GM12801 (cell line): ENCODE results near the gene IGF2R.

Experiments used
- TF ChIP-seq, protein P1 (sequence below): IDR thresholded peaks from one replicate; pipeline ENCODE4 v1.5.1; 2011; ENCODE audit warnings: control low read depth; ENCODE audit not compliant: insufficient read length; ENCODE audit errors: extremely low read depth

The IGF2R gene

DNA sequence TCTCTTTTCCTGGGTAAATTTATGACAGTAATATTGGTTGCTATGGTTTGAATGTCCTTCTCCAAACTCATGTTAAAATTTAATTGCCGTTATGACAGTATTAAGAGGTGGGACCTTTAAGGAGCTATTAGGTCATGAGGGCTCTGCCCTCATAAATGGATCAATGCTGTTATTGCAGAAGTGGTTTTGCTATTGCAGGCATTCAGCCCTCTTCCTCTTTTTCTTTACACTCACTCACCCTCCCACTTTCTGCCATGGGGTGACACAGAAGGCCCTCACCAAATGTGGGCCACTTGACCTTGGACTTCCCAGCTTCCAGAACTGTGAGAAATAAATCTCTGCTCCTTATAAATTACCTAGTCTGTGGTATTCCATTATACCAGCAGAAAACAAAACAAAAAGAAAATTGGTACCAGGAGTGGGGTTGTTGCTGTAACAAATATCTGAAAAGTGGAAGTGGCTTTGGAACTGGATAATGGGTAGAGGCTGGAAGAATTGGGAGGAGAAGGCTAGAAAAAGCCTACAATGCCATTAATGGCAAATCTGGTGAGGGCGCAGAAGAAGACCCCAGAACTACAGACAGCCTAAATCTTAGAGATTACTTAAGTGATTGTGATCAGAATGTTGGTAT, 24.8 kb upstream of the IGF2R start:
- TF ChIP-seq, protein P1, sequence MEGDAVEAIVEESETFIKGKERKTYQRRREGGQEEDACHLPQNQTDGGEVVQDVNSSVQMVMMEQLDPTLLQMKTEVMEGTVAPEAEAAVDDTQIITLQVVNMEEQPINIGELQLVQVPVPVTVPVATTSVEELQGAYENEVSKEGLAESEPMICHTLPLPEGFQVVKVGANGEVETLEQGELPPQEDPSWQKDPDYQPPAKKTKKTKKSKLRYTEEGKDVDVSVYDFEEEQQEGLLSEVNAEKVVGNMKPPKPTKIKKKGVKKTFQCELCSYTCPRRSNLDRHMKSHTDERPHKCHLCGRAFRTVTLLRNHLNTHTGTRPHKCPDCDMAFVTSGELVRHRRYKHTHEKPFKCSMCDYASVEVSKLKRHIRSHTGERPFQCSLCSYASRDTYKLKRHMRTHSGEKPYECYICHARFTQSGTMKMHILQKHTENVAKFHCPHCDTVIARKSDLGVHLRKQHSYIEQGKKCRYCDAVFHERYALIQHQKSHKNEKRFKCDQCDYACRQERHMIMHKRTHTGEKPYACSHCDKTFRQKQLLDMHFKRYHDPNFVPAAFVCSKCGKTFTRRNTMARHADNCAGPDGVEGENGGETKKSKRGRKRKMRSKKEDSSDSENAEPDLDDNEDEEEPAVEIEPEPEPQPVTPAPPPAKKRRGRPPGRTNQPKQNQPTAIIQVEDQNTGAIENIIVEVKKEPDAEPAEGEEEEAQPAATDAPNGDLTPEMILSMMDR, result no peak

DNA sequence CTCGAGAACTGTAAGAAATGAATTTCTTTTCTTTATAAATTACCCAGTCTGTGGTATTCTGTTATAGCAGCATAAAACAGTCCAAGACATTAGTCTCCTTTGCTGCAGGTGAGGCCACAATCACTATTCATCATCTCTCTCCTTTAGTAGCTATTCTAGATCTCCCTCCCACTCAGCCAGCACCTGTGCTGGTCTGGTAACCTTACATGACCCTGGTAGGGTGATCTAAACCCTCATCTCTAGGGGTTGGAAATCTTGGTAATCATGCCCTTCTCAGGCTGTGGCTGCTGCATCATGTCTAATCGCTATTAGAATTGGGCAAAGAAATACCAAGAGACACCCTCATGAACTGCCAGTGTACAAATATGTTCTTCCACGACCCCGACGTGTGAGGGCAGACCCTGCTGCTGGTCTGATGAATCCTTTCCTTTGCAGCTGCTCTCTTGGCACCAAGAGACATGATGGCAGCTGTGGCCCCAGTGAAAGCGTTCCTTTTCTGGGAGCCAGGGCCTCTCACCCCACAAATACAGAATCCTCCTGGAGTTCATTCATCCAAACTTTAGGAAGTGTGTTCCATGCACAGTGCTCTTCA, 23.0 kb upstream of the IGF2R start:
- TF ChIP-seq, protein P1, result no peak

DNA sequence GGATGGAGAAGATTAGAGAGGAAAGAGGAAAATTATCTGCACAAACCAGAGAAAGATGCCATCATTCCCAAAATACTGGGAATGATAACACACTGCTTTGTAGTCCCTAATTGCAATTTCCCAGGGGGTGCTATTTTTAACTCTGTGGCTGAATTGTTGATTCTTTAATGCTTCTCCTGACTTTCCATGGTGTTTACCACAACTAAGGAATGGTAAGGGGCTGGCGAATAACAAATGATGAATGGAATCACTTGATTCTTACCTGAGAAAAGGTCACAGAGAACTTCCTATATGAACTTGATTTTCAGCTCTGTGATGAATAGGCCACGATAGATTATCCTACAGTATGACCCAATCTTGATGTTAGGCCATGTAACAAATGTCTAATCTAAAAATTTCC, 22.0 kb upstream of the IGF2R start:
- TF ChIP-seq, protein P1, result no peak

DNA sequence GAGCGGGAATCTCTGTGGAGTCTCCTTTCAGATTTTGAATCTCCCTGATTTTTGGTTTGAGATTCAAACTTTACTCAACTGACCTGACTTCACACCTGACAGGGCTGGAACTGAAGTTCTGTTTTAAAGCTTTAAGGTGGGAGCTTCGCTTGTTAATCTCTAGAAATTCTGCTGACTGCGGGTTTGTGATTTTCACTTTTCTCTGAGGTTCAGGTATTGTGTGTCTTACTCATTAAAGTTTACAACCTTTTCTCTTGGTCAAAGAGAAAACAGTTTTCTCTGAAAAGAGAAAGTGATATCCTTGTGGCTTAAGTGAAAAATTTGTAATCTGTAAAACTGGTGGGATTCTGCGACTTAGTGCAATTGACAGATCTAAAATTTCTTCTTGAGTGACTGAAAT, 20.7 kb upstream of the IGF2R start:
- TF ChIP-seq, protein P1, result no peak

DNA sequence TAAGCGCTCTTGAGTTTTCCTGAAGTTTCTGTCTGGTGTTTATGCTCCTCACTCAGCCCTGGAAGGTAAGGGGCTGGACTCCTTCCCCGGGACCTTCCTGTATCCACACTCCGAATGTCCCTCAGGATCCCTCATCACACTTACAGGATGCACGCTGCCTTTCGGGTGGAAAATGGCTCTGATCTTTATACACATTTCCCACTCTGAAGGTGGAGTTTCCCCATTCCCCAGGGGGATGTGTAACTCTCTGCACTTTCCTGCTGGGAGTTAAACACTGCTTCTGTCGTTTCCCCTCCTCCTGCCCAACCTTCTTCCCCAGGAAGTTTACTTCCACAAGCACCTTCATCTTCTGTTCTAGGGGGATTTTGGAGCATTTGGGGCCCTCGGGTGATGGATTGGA, 17.1 kb upstream of the IGF2R start:
- TF ChIP-seq, protein P1, result no peak

GRCh38 chr6:159952289-159953005, 16.4 kb upstream of the IGF2R start:
- TF ChIP-seq, protein P1, result no peak

DNA sequence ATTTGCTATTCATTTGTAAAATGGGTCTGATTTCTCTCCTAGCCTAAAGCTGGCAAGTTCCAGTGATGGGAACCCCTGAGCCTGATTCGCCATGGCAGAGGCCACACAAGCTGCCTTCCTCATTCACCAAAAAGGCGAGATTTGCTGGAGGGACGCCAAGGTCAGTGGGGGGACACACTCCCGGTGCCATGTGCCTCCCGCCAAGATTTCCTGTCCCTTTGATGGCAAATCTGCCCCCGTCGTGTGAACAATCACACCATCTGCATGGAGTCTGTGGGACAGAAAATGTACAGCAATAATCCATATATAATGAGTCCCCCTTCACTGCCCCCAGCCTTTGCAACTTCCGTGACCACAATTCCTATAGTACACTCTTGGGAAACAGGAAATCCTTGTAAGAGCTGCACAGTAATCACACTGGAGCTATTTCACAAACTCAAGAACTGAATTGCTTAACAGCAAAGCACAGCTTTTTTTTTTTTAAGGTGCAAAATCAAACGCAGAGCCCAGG, 15.7 kb upstream of the IGF2R start:
- TF ChIP-seq, protein P1, result no peak
